Activated B cell treated with CpG ODN at 0.5 μM for 24 hours (primary cell): ENCODE data around the gene LMO1. TPM values are rescaled to one million over a fixed set of nuclear protein-coding genes. Genes with fewer than 3 reads are reported as not detected.

Experiments
- ATAC-seq: fragments of 200-7000 bp; cut with Tn5 transposase; one replicate; pipeline ENCODE4 v1.10.0; 2021; ENCODE audit warnings: low read depth, mild to moderate bottlenecking, moderate library complexity
- CTCF ChIA-PET: fragments of 350-600 bp; sonication (Branson Sonifier 250); formaldehyde crosslinking; loops from one replicate; lab custom pipeline; 2021; ENCODE audit warnings: antibody characterized with exemption; lab: Charles Lee
- POLR2A ChIA-PET: fragments of 350-600 bp; sonication (Branson Sonifier 250); formaldehyde crosslinking; loops from one replicate; lab custom pipeline; 2021; ENCODE audit warnings: antibody characterized with exemption; lab: Charles Lee
- DNase-seq: peaks from one replicate; pipeline ENCODE4 v3.0.0; 2022
- H3K27ac Mint-ChIP-seq: one replicate; pipeline ENCODE4 v1.8.0; 2020; ENCODE audit warnings: mixed read lengths
- H3K27me3 Mint-ChIP-seq: one replicate; pipeline ENCODE4 v1.8.0; 2021; ENCODE audit warnings: mixed read lengths
- H3K36me3 Mint-ChIP-seq: one replicate; pipeline ENCODE4 v1.8.0; 2021; ENCODE audit warnings: low read depth, mixed read lengths
- H3K4me1 Mint-ChIP-seq: one replicate; pipeline ENCODE4 v1.8.0; 2021; ENCODE audit warnings: mixed read lengths
- H3K4me3 Mint-ChIP-seq: one replicate; pipeline ENCODE4 v1.8.0; 2020; ENCODE audit warnings: mild to moderate bottlenecking, mixed read lengths
- H3K9me3 Mint-ChIP-seq: one replicate; pipeline ENCODE4 v1.8.0; 2020; ENCODE audit warnings: mixed read lengths
- intact Hi-C: fragments of 100-400 bp; cut with micrococcal nuclease; formaldehyde crosslinking; loops from one replicate; pipeline ENCODE4 v1.15.1; 2024
- total RNA-seq: library from RNA; stranded (reverse); gene quantifications from 2 replicates; pipeline ENCODE4 v1.2.3, GENCODE V29; 2022
- TF ChIP-seq, protein P1 (sequence below): fragments of 200-600 bp; IDR thresholded peaks from one replicate; pipeline ENCODE4 v1.8.0; 2022; ENCODE audit warnings: antibody characterized with exemption, mild to moderate bottlenecking

Gene LMO1
- total RNA-seq, 1 donor from 2014 or later: not detected

DNA sequence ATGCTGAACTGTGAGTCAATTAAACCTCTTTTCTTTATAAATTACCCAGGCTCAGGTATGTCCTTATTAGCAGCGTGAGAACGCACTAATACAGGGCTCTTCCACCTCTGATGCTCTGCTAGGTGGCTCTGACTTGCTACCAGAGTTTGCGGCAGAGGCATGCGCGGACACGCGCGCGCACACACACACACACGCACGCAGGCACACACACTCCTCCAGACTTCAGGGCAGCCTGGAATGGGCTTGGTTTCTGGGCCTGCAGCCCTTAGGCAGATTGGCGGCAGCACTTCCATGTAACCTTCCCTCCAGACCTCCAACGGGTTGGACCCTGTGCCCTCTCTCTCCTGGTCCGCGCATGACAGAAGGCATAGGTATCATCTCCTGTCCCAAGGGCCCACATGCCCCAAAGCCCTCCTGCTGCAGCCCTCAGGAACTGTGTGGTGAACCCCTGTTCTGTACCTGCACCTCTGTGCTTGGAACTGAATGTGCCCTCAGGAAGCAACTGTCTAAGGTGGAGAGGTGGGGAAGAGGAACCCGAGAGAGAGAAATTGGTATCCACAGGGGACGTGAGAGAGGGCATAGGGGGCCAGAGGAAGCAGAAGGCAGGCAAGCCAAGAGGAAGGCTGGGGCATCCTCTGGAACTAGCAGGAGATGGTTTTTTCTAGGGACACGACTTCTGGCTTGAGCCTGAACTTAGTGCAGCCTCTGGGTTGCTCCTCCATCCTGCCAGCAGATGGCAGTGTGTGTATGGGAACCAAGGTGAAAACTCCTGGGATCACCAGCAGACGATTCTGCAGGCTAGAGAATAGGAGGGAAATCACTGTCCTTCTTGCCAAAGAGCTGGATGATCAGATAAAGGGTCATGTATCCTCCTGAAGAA lies 71.4 kb downstream of the LMO1 start:
- Mint-ChIP-seq H3K4me3 (no peak overlapping the region), H3K9me3 (no peaks in the 10 kb centered on the region), H3K36me3 (no peaks in the 10 kb centered on the region), H3K4me1 (peaks cover 8% of the 10 kb centered on the region), H3K27ac (no peak overlapping the region), H3K27me3 (peaks cover 4% of the 10 kb centered on the region)
- ChIA-PET CTCF (interaction anchor here (0.8 to 5.5 kb wide), 12 partner anchors 9 to 540 kb away, joined by 3 to 98 read pairs (median 10); partner anchors contain the start of gene LMO1), POLR2A (interaction anchor here (1.4 kb wide), 1 partner anchor 14 kb away, joined by 4 read pairs; no protein-coding TSS in a partner anchor)
- ATAC-seq: peak; percentile 85
- DNase-seq: peak; percentile 37
- intact Hi-C loops: loop anchor here (1.0 kb wide), 5 partner anchors 10 to 374 kb away; partner anchors contain the start of gene LMO1
- TF ChIP-seq, protein P1, sequence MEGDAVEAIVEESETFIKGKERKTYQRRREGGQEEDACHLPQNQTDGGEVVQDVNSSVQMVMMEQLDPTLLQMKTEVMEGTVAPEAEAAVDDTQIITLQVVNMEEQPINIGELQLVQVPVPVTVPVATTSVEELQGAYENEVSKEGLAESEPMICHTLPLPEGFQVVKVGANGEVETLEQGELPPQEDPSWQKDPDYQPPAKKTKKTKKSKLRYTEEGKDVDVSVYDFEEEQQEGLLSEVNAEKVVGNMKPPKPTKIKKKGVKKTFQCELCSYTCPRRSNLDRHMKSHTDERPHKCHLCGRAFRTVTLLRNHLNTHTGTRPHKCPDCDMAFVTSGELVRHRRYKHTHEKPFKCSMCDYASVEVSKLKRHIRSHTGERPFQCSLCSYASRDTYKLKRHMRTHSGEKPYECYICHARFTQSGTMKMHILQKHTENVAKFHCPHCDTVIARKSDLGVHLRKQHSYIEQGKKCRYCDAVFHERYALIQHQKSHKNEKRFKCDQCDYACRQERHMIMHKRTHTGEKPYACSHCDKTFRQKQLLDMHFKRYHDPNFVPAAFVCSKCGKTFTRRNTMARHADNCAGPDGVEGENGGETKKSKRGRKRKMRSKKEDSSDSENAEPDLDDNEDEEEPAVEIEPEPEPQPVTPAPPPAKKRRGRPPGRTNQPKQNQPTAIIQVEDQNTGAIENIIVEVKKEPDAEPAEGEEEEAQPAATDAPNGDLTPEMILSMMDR: peak; percentile 42

DNA sequence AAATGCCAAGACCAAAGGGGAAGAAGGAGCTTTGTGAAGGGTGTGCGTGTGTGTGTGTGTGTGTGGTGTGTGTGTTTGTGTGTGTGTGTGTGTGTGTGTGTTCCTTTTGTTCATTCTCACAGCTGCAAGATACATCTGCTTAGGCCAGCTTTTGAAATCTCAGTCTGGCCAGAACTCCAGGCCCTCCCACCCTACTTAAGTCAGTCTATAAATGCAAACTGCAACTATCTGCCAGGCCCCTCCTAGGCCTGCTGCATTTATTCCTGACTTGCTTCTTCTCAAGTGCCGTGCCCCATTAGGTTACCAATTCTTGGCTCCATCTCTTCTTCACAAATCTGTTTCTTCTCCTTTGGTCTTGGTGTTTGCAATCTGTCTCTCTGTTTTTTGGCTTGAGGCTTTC lies 73.2 kb downstream of the LMO1 start:
- Mint-ChIP-seq H3K27me3 (peaks cover 13% of the 10 kb centered on the region), H3K4me1 (peaks cover 2% of the 10 kb centered on the region), H3K27ac (no peak overlapping the region), H3K9me3 (peaks cover 4% of the 10 kb centered on the region), H3K36me3 (no peaks in the 10 kb centered on the region), H3K4me3 (no peak overlapping the region)
- POLR2A ChIA-PET: no interaction called here
- DNase-seq: no peak
- ATAC-seq: no peak
- intact Hi-C loops: no loop called here
- CTCF ChIA-PET: interaction anchor here (0.6 to 2.6 kb wide), 8 partner anchors 12 to 377 kb away, joined by 3 to 14 read pairs (median 6); partner anchors contain the start of genes LMO1 and RIC3
- TF ChIP-seq, protein P1: no peak

DNA sequence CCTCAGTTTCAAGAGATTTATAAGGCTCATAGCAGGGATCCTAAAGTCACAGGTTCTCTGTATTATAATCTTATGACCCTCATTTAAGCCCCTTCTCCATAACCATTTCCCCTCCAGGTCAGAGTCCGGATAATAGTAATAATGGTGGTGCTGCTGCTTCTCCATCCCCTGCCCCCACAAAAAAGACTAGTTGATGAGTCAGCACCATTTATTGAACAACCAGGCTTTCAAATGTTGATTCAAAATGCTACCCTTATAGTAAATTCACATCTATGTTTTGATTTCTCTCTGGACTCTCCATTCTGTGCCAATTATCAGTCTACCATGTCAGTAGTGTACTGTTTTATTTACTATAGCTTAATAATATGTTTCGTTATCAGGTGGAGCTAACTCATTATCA lies 77.2 kb downstream of the LMO1 start:
- Mint-ChIP-seq H3K9me3 (peaks cover 8% of the 10 kb centered on the region), H3K27ac (no peak overlapping the region), H3K4me1 (no peaks in the 10 kb centered on the region), H3K4me3 (no peak overlapping the region), H3K36me3 (no peaks in the 10 kb centered on the region), H3K27me3 (peaks cover 31% of the 10 kb centered on the region)
- CTCF ChIA-PET: interaction anchor here (1.0 kb wide), 1 partner anchor 9 kb away, joined by 3 read pairs; no protein-coding TSS in a partner anchor
- no peak for DNase-seq
- ATAC-seq: no peak
- POLR2A ChIA-PET: no interaction called here
- TF ChIP-seq, protein P1: no peak
- intact Hi-C loops: no loop called here

DNA sequence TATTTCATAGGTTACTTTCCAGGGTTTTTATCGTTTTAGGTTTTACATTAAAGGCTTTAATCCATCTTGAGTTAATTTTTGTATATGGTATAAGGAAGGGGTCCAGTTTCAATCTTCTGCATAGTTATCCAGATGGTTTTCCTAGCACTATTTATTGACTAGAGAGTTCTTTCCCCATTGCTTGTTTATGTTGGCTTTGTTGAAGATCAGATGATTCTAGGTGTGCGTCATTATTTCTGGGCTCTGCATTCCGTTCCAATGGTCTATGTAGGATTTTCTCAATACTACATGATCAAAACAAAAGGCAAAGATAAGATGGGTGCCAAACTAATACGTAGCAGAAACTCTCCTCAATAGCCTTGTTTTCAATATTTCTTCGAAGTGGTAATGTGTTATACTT lies 80.6 kb downstream of the LMO1 start:
- DNase-seq (no peak), ATAC-seq (no peak)
- H3K27ac Mint-ChIP-seq: no peak overlapping the region
- peaks cover 37% of the 10 kb centered on the region for H3K27me3 Mint-ChIP-seq
- H3K9me3 Mint-ChIP-seq: peaks cover 8% of the 10 kb centered on the region
- H3K4me1 Mint-ChIP-seq: no peaks in the 10 kb centered on the region
- no peaks in the 10 kb centered on the region for H3K36me3 Mint-ChIP-seq
- CTCF ChIA-PET: interaction anchor here (1.0 kb wide), 1 partner anchor 10 kb away, joined by 4 read pairs; no protein-coding TSS in a partner anchor
- intact Hi-C loops: no loop called here
- H3K4me3 Mint-ChIP-seq: no peak overlapping the region
- POLR2A ChIA-PET: no interaction called here
- TF ChIP-seq, protein P1: no peak

DNA sequence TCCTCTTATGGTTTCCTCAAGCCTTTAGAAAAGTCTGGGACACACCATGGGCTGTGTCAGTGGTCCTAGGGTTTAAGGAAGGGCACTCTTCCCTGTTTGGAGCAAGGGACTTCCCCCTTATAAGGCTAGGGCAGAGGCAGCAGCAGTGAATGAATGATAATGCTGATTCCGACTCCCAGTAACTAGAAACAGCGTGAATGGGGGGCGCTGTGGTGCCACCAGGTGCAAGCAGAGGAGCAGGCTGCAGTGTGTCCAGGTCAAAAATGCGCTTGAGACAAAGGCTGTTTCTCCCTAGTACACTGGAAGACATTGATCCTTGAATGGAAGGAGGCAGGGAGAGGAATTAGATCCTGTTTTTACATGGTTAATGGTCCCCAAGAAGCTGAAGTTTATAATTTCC lies 83.2 kb downstream of the LMO1 start:
- ChIA-PET POLR2A (no interaction called here), CTCF (no interaction called here)
- Mint-ChIP-seq H3K4me1 (no peaks in the 10 kb centered on the region), H3K27ac (no peak overlapping the region), H3K9me3 (peaks cover 4% of the 10 kb centered on the region), H3K4me3 (no peak overlapping the region), H3K36me3 (no peaks in the 10 kb centered on the region), H3K27me3 (peaks cover 29% of the 10 kb centered on the region)
- ATAC-seq (no peak), DNase-seq (no peak)
- TF ChIP-seq, protein P1: no peak
- intact Hi-C loops: no loop called here
